ENCODE results near the gene MYO1E.
"Not testable (repeated sequence)": the region's sequence is repeated elsewhere in the genome, so short reads cannot be mapped to it uniquely, and the experiment has no call there.

MYO1E gene

DNA sequence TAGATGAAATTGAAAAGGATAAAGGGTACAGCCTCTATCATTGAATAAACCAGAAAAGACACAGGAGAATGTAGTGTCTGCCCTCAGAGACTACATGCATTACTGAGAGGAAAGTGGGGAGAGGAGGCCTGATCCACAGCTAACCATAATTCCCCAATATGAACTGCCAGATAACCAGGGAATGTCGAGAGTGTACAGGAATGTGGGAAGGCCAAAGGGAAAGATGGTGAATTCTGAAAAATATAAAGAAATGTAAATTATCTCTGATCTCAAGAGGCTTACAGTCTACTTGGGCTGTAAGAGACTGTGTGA, 22.3 kb downstream of the MYO1E start:
- DNase-seq (ENCODE audit: low read depth) = no peak

DNA sequence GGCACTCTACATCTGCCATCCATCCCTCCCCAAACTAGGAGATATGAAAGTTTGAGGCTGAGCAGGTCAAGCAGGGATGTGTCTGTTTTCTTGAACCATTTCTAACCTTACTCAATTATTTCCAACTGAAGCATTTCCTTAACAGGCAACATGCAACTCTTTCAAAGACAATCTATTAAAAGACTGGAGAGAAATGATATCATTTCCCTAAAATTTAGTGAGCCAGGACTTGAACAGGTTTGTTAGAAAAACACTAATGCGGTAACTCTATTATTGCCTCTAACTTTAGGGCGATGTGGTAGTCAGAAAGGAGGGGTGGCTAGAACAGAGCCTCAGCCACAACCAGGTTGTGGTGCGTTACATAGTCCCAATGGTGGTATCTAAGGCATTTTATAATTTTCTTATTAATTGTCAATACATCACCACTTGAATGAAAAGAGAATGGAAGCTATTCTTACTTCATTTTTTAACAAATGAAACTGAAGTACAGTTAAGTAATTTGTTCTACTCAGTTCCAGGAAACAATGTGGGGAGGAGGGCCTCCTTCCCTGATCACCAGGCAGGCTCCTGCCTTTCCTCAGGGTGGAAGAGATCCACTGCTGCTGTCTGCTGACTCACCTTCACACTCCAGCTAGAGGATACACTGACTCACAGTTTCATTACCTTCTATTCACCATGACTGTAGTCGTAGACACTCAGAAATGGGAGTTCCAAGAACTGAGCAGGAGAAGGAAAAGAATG, 22.8 kb downstream of the MYO1E start:
- DNase-seq (ENCODE audit: low read depth) = no peak

DNA sequence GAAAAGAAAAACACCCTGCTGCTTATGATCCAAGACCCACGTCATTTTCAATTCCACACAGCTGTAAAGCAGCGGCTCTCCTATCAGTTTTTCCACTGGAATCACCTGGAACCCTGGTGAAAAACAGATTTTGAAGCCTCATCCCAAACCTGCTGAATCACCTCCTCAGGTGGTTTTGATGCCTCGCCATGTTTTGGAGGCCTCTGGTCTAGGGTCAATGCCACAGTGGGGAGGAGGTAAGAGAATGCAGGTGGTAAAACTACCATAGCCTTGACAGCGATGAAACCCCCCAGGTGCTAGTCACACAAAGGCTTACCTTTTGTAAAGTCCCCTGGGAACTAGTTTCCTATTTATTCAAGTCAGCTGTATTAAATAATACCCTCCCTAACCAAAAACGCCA, 24.8 kb downstream of the MYO1E start:
- DNase-seq (ENCODE audit: low read depth) = no peak

DNA sequence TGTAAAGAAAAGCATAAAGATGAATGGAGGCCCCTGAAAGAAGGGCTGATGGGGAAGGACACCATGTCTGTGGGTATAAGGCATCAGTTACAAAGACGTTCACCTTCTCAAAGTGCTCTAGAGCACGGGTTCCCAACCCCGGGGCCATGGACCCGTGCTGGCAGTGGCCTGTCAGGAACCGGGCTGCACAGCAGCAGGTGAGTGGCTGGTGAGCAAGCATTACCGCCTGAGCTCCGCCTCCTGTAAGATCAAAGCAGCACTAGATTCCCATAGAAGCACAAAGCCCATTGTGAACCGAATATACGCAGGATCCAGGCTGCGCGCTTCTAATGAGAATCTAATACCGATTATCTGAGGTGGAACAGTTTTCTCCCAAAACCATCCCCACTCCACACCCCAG, 25.7 kb downstream of the MYO1E start:
- DNase-seq (ENCODE audit: low read depth) = no peak

DNA sequence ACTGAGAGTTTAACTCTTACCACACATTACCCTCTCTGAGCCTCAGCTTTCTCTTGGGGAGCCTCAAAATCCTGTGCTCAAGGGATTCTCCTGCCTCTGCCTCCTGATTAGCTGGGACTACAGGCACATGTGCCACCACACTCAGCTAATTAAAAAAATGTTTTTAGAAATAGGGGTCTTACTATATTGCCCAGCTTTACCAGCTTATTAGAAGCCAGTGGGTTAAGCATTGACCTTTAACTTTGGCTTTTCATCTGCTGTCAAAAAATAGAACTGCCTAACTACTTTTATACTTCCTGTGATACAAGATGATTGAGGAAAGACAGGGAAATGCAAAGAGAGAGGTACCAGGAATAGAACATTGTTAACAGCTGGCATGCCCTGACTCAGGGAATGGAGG, 27.3 kb downstream of the MYO1E start:
- DNase-seq (ENCODE audit: low read depth) = no peak

DNA sequence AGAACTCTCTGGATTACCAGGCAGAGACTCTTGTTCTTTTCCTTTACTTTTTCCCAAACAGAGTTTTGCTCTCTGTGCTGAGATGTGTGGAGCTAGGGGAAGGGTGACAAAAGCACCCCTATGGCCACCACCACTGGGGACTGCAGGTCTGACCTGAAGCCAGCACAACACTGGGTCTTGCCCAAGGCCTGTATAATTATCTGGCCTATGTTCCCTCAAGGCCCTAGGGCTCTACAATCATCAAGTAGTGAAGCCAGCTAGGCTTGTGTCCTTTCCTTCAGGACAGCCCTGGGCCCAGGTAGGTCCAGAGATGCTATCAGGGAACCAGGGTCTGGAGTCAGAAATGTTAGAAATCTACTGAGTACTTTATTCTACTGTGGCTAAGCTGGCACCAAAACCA, 28.4 kb downstream of the MYO1E start:
- DNase-seq (ENCODE audit: low read depth) = no peak

DNA sequence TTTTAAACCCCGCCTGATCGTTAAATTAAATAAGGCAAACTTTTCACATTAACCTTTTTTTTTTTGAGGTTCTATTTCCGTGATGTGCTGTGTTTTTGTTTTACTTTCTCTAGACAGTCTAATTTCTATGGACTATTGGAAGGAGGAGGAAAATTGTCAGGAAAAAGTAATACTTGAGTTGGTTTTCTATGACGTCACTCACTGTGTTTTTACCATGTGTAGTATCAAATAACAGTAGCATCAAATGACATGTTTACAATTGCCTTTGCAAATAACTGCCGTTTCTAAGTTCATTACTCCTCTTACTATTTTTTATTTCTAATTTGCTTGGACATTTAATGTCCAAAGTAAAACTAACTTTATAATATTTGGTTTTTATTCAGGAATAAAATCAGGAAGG, 32.3 kb downstream of the MYO1E start:
- no peak for DNase-seq (ENCODE audit: low read depth)

DNA sequence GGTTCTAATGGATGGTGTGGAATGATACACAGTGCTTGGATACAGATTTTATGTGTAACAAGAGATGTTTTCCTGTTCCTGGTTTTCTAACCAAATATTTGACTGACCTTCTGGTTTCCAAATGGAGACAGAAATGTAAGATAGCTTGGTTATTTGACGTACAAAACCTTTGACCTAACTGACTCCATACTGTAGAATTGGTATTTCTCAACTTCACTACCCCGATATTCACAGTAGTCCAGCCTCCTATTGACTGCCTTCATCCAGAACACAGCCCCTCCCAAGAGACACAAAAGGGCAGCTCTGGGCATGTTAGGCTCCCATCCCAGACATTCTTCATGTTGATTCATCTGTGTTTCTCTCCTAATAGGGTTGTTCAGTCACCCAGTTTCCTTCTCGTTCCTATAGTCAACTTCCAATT, 33.4 kb downstream of the MYO1E start:
- no peak for DNase-seq (ENCODE audit: low read depth)

DNA sequence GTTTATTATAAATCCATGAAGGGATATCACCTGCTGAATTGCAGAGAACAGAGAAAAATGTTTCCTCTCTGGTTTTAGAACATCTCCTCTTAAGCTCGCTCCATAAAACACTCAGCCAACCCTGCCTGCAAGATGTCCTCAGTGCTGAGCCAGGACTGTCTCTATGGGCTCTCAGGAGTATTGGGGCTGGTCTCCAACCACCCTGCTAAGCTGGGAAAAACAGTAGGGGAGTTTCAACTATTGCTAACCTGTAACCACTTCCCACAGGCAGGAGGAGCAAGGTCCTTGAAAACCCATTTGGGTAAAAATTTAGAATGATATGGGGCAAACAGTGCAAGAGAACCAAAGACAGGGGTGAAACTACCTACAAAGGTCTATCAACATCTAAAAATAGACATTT, 34.3 kb downstream of the MYO1E start:
- DNase-seq (ENCODE audit: low read depth) = no peak

DNA sequence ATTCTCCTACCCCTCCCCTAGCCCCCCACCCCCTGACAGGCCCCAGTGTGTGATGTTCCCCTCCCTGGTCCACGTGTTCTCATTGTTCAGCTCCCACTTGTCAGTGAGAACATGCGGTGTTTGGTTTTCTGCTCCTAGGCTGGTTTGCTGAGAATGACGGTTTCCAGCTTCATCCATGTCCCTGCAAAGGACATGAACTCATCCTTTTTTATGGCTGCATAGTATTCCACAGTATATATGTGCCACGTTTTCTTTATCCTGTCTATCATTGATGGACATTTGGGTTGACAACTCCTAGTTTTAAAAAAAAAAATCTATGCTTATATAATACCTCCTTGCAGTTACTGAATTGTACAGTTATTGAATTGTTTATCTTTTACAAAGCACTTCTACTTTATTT, 35.9 kb downstream of the MYO1E start:
- DNase-seq (ENCODE audit: low read depth) = not testable (repeated sequence)

DNA sequence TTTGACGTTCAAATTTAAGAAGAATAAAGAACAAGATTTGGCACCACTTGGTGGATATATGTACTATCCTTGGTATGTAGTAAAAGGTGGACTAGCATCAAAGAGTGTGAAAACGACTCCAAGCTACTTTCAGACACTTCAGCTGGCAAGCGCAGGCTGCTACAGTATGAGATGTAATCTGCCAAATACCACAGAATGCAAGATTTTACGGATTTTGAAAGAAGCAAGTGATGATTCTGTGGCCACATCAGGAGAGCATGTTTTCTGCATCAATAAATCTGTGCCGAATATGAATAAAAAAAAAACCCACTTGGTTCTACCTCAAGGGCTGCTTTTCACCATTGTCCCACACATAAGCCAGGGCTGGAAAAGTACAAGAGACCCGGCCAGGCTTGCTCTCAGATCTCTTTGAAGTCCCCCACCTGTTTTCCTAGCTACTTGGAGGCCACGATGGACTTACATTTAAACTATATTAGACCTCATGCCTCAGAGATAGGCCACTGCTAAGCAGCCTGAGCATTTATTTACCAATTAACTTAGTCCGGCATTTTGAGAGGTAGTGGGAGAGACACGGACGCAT, 37.4 kb downstream of the MYO1E start:
- no peak for DNase-seq (ENCODE audit: low read depth)

DNA sequence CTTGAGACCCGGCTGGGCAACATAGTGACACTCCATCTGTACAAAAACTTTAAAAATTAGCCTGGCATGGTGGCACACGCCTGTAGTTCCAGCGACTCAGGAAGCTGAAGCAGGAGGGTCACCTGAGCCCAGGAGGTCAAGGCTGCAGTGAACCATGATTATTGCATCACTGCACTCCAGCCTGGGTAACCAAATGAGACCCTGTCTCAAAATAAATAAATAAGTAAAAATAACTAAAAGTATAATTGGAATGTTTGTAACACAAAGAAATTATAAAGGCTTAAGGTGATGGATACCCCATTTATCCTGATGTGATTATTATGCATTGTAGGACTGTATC, 38.6 kb downstream of the MYO1E start:
- DNase-seq (ENCODE audit: low read depth) = no peak

DNA sequence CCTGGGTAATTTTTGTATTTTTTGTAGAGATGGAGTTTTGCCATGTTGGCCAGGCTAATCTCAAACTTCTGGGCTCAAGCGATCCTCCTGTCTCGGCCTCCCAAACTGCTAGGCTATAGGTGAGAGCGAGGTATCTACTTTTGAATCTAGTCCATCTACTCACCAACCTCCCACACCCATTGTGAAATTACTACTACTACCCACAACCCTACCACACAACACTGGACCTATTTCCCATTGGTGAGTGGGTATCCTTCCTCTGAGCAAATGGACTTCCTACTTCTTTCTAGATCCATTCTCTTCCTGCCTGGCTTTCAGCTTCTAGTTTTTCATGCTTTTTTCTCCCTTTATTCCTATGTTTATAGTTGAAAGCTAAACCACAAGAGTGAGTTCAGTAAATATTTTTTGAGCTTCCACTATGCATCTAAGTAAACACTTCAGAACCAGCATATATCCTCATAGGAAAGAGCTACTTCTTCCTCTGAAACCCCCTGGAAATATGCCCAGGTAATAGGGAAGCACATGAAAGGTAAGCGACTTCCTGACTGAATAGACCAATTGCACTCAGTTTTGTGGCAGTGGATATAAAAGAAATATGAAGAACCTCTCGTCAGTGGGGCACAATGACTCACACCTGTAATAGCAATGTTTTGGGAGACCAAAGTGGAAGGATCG, 39.1 kb downstream of the MYO1E start:
- no peak for DNase-seq (ENCODE audit: low read depth)

DNA sequence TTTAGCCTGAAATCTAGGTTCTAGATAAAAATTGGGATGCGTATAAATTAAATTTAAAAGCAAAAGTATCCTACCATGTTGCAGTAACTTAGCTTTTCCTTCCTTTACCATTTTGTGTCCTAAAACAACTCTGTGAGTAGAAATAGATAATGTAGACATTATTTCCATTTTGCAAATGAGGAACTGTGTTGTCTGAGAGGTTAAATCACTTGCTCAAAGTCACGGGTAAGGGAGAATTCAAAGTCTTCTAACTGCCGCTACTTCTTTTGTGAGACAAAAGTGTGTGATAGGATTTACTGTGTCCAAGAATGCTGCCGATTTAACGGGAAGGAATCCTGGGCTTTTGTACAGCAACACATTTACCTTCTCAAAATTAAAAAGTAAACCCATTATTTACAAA, 40.7 kb downstream of the MYO1E start:
- no peak for DNase-seq (ENCODE audit: low read depth)

DNA sequence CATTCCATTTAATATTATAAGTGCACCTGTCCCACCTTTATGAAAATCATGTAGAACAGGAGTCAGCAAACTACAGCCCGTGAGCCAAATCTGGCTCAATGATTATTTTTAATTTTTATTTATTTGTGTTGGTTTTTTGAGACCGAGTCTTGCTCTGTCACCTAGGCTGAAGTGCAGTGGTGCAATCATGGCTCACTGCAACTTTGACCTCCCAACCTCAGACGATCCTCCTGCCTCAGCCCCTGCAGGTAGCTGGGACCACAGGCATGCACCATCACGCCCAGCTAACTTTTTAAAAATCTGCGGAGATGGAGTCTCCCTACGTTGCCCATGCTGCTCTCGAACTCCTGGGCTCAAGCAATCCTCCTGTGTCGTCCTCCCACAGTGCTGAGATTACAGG, 42.0 kb downstream of the MYO1E start:
- no peak for DNase-seq (ENCODE audit: low read depth)

DNA sequence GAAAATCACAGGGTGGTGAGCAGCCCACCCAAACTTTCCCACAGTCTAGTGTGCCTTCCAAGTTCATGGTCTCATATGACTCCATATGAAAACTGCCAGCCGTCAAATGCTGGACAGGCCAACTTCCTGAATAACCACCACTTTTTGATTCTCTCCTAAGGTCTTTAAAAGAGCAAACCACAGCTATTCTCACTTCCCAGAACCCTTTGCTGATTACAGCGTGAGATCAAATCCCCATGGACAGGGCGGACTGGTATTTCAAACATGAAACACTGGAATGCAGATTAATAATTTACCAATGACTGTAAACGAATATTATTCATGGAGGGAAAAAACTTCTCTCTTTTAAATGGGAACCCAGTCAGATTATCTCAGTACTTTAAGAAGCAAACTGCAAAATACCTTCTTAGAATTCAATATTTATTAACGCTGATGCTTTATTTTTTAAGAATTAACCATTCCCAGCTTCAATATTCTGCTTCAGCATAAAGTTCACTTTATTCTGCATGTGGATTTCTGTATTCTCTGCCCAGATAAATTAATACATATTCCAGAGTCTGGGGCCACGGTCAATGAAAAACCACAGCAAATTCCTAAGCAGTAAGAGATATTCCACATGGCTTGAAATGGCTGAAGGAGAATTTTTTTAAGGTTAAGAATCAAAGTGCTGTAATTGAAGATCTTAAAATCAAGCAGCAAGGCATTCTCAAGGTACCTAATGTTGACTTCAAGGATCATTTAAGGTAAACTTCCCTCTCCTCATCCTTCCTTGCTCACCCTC, 42.9 kb downstream of the MYO1E start:
- no peak for DNase-seq (ENCODE audit: low read depth)

DNA sequence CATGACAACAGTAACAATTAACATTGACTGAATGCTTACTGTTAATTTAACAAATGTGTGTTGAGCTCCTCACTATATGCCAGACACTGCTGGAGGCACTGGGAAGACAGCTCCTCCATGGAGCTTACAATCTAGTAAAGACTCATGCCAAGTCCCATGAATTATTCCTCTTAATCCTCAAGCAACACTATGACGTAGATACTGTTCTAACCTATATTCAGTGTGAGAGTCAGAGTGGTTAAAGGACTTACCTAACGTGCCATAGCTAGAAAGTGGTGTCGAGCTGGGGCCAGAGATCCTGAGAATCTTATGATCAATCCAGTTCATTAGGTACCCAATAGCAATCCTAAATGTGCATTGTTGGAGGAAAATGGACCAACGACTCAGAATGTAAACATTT, 43.6 kb downstream of the MYO1E start:
- no peak for DNase-seq (ENCODE audit: low read depth)

DNA sequence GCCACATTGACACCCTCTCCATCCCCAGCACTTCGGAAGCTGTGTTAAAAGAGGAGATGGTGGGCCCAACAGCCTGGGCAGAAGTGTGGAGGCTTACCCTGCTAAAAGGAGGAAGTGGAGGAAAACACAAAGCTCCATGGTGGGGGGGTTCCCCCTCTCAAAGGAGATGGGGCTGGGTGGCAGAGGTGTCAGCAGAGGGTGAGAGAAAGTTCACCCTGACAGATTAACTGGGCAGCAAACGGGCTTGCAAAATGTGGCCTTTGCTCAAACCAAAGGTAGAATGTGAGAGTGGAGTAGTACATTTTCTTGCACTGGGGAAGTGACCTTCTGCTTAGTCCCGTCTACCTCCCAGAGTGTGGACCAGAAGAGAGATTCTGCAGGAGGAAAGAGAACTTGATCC, 44.7 kb downstream of the MYO1E start:
- DNase-seq (ENCODE audit: low read depth) = no peak

DNA sequence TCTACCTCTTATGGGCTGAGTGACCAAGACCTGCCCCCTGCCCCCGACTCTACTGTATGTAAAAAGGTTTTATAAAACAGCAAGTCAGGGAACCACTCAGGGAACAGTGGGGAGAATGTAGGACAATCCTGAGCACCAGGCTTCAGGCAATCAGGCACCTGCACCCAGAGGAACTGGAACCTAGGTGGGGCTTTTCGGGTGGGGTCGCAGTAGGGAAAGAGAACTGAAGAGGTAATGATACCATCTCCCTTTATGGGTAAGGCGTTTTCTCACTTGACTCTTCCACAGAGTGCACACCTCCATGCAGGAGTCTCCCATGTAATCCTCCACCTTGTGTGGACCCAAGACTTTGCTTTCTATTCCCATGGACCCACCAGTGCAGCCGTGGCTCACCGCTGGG, 45.8 kb downstream of the MYO1E start:
- no peak for DNase-seq (ENCODE audit: low read depth)

DNA sequence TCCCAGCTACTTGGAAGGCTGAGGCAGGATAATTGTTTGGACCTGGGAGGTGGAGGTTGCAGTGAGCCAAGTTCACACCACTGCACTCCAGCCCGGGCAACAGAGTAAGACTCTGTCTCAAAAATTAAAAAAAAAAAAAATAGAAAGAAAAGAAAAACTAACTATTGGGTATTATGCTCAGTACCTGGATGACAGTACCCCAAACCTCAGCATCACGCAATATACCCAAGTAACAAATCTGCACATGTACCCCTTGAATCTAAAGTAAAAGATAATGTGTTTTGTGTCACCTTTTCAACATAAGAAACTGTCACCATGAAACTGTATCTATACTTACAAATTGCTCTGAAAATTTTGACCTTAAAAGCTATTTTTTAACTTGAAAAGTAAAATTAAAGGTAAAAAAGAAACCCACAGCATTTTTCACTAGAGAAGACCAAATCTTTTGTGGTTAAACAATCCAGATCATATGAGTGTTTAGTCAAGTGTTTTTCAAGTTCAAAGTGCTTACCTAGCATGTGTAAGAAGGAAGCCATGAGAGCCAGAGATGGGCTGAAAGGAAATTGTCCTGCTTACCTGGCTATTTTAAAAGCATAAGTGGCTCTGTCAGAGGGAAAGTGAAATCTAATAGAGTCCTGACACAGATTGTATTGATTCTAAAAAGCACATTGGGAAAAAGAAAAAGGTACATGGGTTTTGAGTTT, 50.5 kb downstream of the MYO1E start:
- no peak for DNase-seq (ENCODE audit: low read depth)

DNA sequence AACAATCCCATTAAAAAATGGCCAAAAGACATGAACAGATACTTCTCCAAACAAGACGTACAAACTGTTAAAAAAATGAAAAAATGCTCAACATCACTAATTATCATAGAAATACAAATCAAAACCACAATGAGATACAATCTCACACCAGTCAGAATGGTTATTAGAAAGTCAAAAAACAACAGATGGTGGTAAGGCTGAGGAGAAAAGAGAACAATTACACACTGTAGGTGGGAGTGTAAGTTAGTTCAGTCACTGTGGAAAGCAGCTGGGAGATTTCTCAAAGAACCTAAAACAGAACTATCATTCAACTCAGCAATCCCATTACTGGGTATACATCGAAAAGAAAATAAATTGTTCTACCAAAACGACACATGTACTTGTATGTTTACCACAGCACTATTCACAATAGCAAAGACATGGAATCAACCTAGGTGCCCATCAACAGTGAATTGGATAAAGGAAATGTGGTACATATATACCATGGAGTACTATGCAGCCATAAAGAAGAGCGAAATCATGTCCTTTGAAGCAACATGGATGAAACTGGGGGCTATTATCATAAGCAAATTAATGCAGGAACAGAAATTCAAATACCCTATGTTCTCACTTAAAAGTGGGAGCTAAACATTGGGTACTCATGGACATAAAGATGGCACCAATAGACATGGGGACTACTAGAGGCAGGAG, 51.5 kb downstream of the MYO1E start:
- DNase-seq (ENCODE audit: low read depth) = no peak

DNA sequence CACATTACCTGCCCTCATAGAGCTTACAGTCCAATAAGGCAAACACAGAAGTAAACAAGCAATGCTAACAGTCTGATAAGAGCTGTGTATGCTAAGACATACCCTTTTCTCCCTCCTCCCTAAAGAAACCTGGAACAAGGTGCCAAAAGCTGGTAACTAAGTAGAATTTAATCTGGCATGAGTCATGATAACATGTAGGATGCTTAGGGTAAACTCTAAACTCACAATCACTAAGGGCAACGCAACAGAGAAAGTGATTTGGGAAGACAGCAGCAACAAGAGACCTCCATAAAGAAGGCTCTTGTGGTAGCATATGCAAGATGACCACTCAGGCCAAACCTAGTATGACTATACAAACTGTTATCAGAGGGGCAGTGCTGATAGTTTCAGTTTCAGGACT, 55.5 kb downstream of the MYO1E start:
- DNase-seq (ENCODE audit: low read depth) = no peak

Data from activated T-helper 1 cell treated with Interleukin-2 at 50 U/mL for 16 hours (primary cell).